Mucosa of descending colon (tissue), 3 donors: Measurements from ENCODE around the gene ALG12. TPM values are rescaled to one million over a fixed set of nuclear protein-coding genes. Genes with fewer than 3 reads are reported as not detected.

Source experiments
- ATAC-seq: fragments of 200-7000 bp; cut with Tn5 transposase; one replicate; pipeline ENCODE4 v1.9.1; 2020; ENCODE audit warnings: mild to moderate bottlenecking, moderate library complexity
- DNase-seq, 3 donors: peaks; one replicate each; pipeline ENCODE4 v3.0.0-alpha.2; 2020
- H3K36me3 ChIP-seq: fragments of 200-600 bp; one replicate; pipeline ENCODE4 v1.8.0; 2021; ENCODE audit warnings: low read depth, mild to moderate bottlenecking
- H3K4me1 ChIP-seq: fragments of 200-600 bp; one replicate; pipeline ENCODE4 v1.8.0; 2021; ENCODE audit warnings: low read depth, mild to moderate bottlenecking
- H3K4me3 ChIP-seq: fragments of 200-600 bp; one replicate; pipeline ENCODE4 v1.8.0; 2021; ENCODE audit warnings: mild to moderate bottlenecking
- H3K9me3 ChIP-seq: fragments of 200-600 bp; one replicate; pipeline ENCODE4 v1.8.0; 2021; ENCODE audit warnings: mild to moderate bottlenecking
- CTCF ChIP-seq: fragments of 200-600 bp; IDR thresholded peaks from one replicate; pipeline ENCODE4 v1.8.0; 2022; ENCODE audit warnings: antibody characterized with exemption, mild to moderate bottlenecking
- intact Hi-C, 2 donors: fragments of 100-400 bp; cut with DNase I in 1 of 2; cut with micrococcal nuclease in 1 of 2; formaldehyde crosslinking; loops; one replicate each; pipeline versions ENCODE4 v1.11.0 to v1.11.1; 2022; cut with DNase I, micrococcal nuclease
- total RNA-seq, 3 donors: library from RNA; stranded (reverse); fragmentation: NEBNext Ultra II Directional in 2 of 3; extraction: Animal tissue kit (Norgen Biotek cat#: 25700) in 2 of 3; gene quantifications; one replicate each; pipeline versions ENCODE4 v1.2.1 to v1.2.4, GENCODE V29; 2021 to 2023
- donor health status: DM: no; HTN: no; CAD: no; lungs with moderate emphysema.
- donor health status: DM: no; HTN: no; CAD: no.
- donor health status: DM: no; HTN: yes; CAD: no.

ALG12 gene
- total RNA-seq, 3 donors from 2014 or later: 21.7 to 28.7 (median 25.5) TPM

GRCh38 chr22:49922484-49922883, 4.2 kb upstream of the ALG12 start:
- Histone ChIP-seq H3K9me3 (no peaks in the 10 kb centered on the region), H3K36me3 (no peaks in the 10 kb centered on the region), H3K4me3 (no peak overlapping the region), H3K4me1 (peaks cover 14% of the 10 kb centered on the region)
- intact Hi-C loops: loop anchor here in 1 of 2 donors (10.0 kb wide), 1 partner anchor 148 kb away; no protein-coding TSS in a partner anchor
- ATAC-seq (no peak), DNase-seq (peak in 1 of 3 donors; percentile 53)
- TF ChIP-seq CTCF: no peak

- intact Hi-C loops: loop anchor here in 1 of 2 donors (10.0 kb wide), 1 partner anchor 147 kb away; no protein-coding TSS in a partner anchor
- Histone ChIP-seq H3K4me3 (no peak overlapping the region), H3K9me3 (no peaks in the 10 kb centered on the region), H3K36me3 (no peaks in the 10 kb centered on the region), H3K4me1 (peaks cover 22% of the 10 kb centered on the region)
- DNase-seq (peak in 1 of 3 donors; percentile 50), ATAC-seq (no peak)
- no peak for TF ChIP-seq CTCF
These were observed 3.5 kb upstream of the ALG12 start for GRCh38 chr22:49921508-49922278.

GRCh38 chr22:49920859-49921258, 2.6 kb upstream of the ALG12 start:
- DNase-seq: peak in 1 of 3 donors; percentile 21
- Histone ChIP-seq H3K4me3 (no peak overlapping the region), H3K9me3 (no peaks in the 10 kb centered on the region), H3K4me1 (peaks cover 23% of the 10 kb centered on the region), H3K36me3 (no peaks in the 10 kb centered on the region)
- no peak for TF ChIP-seq CTCF
- intact Hi-C loops: loop anchor here in 1 of 2 donors (10.0 kb wide), 1 partner anchor 146 kb away; no protein-coding TSS in a partner anchor
- ATAC-seq: no peak

- Histone ChIP-seq H3K4me1 (peaks cover 23% of the 10 kb centered on the region), H3K9me3 (no peaks in the 10 kb centered on the region), H3K36me3 (no peaks in the 10 kb centered on the region), H3K4me3 (peak overlapping the region; percentile 67)
- intact Hi-C loops: no loop called here
- ATAC-seq (no peak), DNase-seq (peak in 2 of 3 donors; percentile 61 to 68)
- TF ChIP-seq CTCF: no peak
These were observed 958 bp upstream of the ALG12 start for GRCh38 chr22:49918911-49919881.

- ATAC-seq (no peak), DNase-seq (peak in 2 of 3 donors; percentile 35 to 56)
- intact Hi-C loops: no loop called here
- no peak for TF ChIP-seq CTCF
- Histone ChIP-seq H3K4me3 (no peak overlapping the region), H3K4me1 (peaks cover 23% of the 10 kb centered on the region), H3K9me3 (no peaks in the 10 kb centered on the region), H3K36me3 (no peaks in the 10 kb centered on the region)
These were observed 1.4 kb downstream of the ALG12 start for GRCh38 chr22:49916831-49917230.
